Measurements from ENCODE around the gene CCL22. TPM values are rescaled to one million over a fixed set of nuclear protein-coding genes. Genes with fewer than 3 reads are reported as not detected.

CCL22 gene
- total and polyA plus RNA-seq, 4 donors: 0.08 to 0.29 (median 0.24) TPM; not detected in 1

GRCh38 chr16:57385083-57385482, 26.5 kb downstream of the CCL22 start:
- Histone ChIP-seq H3K4me3 (ENCODE audit: low read length in 2 of 2) (no peak overlapping the region), H3K27ac (ENCODE audit: low read depth in 1 of 2, low read length in 2 of 2) (no peak overlapping the region), H3K27me3 (ENCODE audit: control insufficient read depth in 1 of 2, insufficient read depth in 2 of 2, low read length in 1 of 2) (no peaks in the 10 kb centered on the region), H3K36me3 (ENCODE audit: control insufficient read depth in 1 of 2, insufficient read depth in 2 of 2, low read length in 1 of 2) (peaks cover 0 to 7% of the 10 kb centered on the region in 2 donors), H3K4me1 (ENCODE audit: control insufficient read depth in 1 of 2, insufficient read depth in 2 of 2, low read length in 2 of 2) (peaks cover 0 to 2% of the 10 kb centered on the region in 2 donors), H3K9me3 (ENCODE audit: control insufficient read depth, low read length) (no peaks in the 10 kb centered on the region)
- intact Hi-C loops (cut with DNase I): no loop called here
- ATAC-seq (ENCODE audit: low FRiP score) (no peak), DNase-seq (no peak)
- WGBS, 2 donors: 83 to 85% methylated on average over 5 of the region's 5 CpGs

- ATAC-seq (ENCODE audit: low FRiP score): no peak
- Histone ChIP-seq H3K27ac (ENCODE audit: low read depth in 1 of 2, low read length in 2 of 2) (no peak overlapping the region), H3K9me3 (ENCODE audit: control insufficient read depth, low read length) (no peaks in the 10 kb centered on the region), H3K4me1 (ENCODE audit: control insufficient read depth in 1 of 2, insufficient read depth in 2 of 2, low read length in 2 of 2) (peaks cover 0 to 2% of the 10 kb centered on the region in 2 donors), H3K27me3 (ENCODE audit: control insufficient read depth in 1 of 2, insufficient read depth in 2 of 2, low read length in 1 of 2) (no peaks in the 10 kb centered on the region), H3K4me3 (ENCODE audit: low read length in 2 of 2) (no peak overlapping the region), H3K36me3 (ENCODE audit: control insufficient read depth in 1 of 2, insufficient read depth in 2 of 2, low read length in 1 of 2) (peaks cover 0 to 7% of the 10 kb centered on the region in 2 donors)
- 24 to 28% methylated on average over 5 of the region's 5 CpGs for WGBS, 2 donors
- intact Hi-C loops (cut with DNase I): no loop called here
- DNase-seq: peak in 1 of 2 donors; percentile 50
Observed at GRCh38 chr16:57386381-57386951, 27.9 kb downstream of the CCL22 start.

GRCh38 chr16:57387598-57388354, 29.2 kb downstream of the CCL22 start:
- Histone ChIP-seq H3K27ac (ENCODE audit: low read depth in 1 of 2, low read length in 2 of 2) (no peak overlapping the region), H3K4me3 (ENCODE audit: low read length in 2 of 2) (no peak overlapping the region), H3K4me1 (ENCODE audit: control insufficient read depth in 1 of 2, insufficient read depth in 2 of 2, low read length in 2 of 2) (peaks cover 0 to 2% of the 10 kb centered on the region in 2 donors), H3K9me3 (ENCODE audit: control insufficient read depth, low read length) (no peaks in the 10 kb centered on the region), H3K36me3 (ENCODE audit: control insufficient read depth in 1 of 2, insufficient read depth in 2 of 2, low read length in 1 of 2) (no peaks in the 10 kb centered on the region), H3K27me3 (ENCODE audit: control insufficient read depth in 1 of 2, insufficient read depth in 2 of 2, low read length in 1 of 2) (no peaks in the 10 kb centered on the region)
- ATAC-seq (ENCODE audit: low FRiP score) (no peak), DNase-seq (no peak)
- 92 to 93% methylated on average over 3 of the region's 3 CpGs for WGBS, 2 donors
- intact Hi-C loops (cut with DNase I): no loop called here

- ATAC-seq (ENCODE audit: low FRiP score): no peak
- Histone ChIP-seq H3K36me3 (ENCODE audit: control insufficient read depth in 1 of 2, insufficient read depth in 2 of 2, low read length in 1 of 2) (no peaks in the 10 kb centered on the region), H3K9me3 (ENCODE audit: control insufficient read depth, low read length) (no peaks in the 10 kb centered on the region), H3K27ac (ENCODE audit: low read depth in 1 of 2, low read length in 2 of 2) (no peak overlapping the region), H3K4me3 (ENCODE audit: low read length in 2 of 2) (no peak overlapping the region), H3K4me1 (ENCODE audit: control insufficient read depth in 1 of 2, insufficient read depth in 2 of 2, low read length in 2 of 2) (peaks cover 0 to 2% of the 10 kb centered on the region in 2 donors), H3K27me3 (ENCODE audit: control insufficient read depth in 1 of 2, insufficient read depth in 2 of 2, low read length in 1 of 2) (no peaks in the 10 kb centered on the region)
- DNase-seq: peak in 1 of 2 donors; percentile 14
- intact Hi-C loops (cut with DNase I): no loop called here
- WGBS, 2 donors: 65 to 83% methylated on average over 7 of the region's 7 CpGs
Observed at GRCh38 chr16:57388359-57389086, 29.9 kb downstream of the CCL22 start.

GRCh38 chr16:57389087-57389468, 30.5 kb downstream of the CCL22 start:
- WGBS, 2 donors: 88 to 89% methylated on average over 3 of the region's 3 CpGs
- intact Hi-C loops (cut with DNase I): no loop called here
- H3K4me3 ChIP-seq (ENCODE audit: low read length in 2 of 2): no peak overlapping the region
- DNase-seq: no peak
- no peak overlapping the region for H3K27ac ChIP-seq (ENCODE audit: low read depth in 1 of 2, low read length in 2 of 2)
- H3K36me3 ChIP-seq (ENCODE audit: control insufficient read depth in 1 of 2, insufficient read depth in 2 of 2, low read length in 1 of 2): no peaks in the 10 kb centered on the region
- H3K27me3 ChIP-seq (ENCODE audit: control insufficient read depth in 1 of 2, insufficient read depth in 2 of 2, low read length in 1 of 2): no peaks in the 10 kb centered on the region
- ATAC-seq (ENCODE audit: low FRiP score): no peak
- peaks cover 0 to 2% of the 10 kb centered on the region in 2 donors for H3K4me1 ChIP-seq (ENCODE audit: control insufficient read depth in 1 of 2, insufficient read depth in 2 of 2, low read length in 2 of 2)
- H3K9me3 ChIP-seq (ENCODE audit: control insufficient read depth, low read length): no peaks in the 10 kb centered on the region

DNA sequence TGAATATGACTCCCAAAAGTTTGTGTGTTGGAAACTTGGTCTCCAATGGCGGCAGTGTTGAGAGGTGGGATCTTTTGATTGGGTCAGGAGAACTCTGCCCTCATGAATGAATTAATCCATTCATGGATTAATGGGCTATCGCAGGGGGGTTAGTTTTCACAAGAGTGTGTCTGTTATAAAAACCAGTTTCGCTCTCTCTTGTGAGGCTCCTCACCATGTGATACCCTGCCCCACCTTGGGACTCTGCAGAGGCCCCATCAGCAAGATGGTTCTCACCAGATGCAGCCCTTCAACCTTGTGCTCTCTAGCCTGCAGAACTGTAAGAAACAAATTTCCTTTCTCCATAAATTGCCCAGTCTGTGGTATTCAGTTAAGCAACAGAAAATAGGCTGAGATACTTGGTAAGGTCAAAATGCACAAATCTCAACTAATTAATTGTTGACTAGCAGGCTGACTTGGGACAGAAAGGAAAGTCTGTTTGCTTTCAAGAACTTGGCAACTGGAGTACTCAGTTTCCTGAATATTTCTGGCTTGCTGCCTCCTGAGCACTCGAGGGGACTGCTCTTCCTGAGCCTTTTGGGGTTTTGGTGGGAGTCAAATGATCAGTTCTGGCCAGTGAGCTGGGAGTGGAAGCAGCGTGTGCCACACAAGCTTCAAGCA, 32.2 kb downstream of the CCL22 start:
- no peak for ATAC-seq (ENCODE audit: low FRiP score)
- Histone ChIP-seq H3K4me3 (ENCODE audit: low read length in 2 of 2) (no peak overlapping the region), H3K36me3 (ENCODE audit: control insufficient read depth in 1 of 2, insufficient read depth in 2 of 2, low read length in 1 of 2) (no peaks in the 10 kb centered on the region)

DNA sequence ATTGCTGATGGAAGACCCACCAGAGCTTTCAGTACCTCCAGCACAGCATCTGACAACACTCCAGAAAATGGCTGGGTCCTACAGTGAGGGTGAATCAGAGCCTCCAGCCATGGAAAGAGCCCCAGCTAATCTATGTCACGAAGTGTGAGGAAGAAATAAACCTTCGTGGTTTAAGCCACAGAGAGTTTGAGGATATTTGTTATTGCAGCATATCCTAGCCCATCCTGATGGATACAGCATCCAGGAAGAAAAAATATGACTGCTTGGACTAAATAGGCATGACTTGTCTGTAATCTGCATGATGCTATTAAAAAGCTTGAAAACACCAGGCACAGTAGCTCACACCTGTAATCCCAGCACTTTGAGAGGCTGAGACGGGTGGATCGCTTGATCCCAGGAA, 32.7 kb downstream of the CCL22 start:
- intact Hi-C loops (cut with DNase I): no loop called here
- H3K9me3 ChIP-seq (ENCODE audit: control insufficient read depth, low read length): no peaks in the 10 kb centered on the region
- DNase-seq (peak in 1 of 2 donors; percentile 12), ATAC-seq (ENCODE audit: low FRiP score) (no peak)
- H3K4me3 ChIP-seq (ENCODE audit: low read length in 2 of 2): no peak overlapping the region
- H3K27ac ChIP-seq (ENCODE audit: low read depth in 1 of 2, low read length in 2 of 2): no peak overlapping the region
- no peaks in the 10 kb centered on the region for H3K27me3 ChIP-seq (ENCODE audit: control insufficient read depth in 1 of 2, insufficient read depth in 2 of 2, low read length in 1 of 2)
- H3K36me3 ChIP-seq (ENCODE audit: control insufficient read depth in 1 of 2, insufficient read depth in 2 of 2, low read length in 1 of 2): no peaks in the 10 kb centered on the region
- peaks cover 0 to 2% of the 10 kb centered on the region in 2 donors for H3K4me1 ChIP-seq (ENCODE audit: control insufficient read depth in 1 of 2, insufficient read depth in 2 of 2, low read length in 2 of 2)
- WGBS, 2 donors: 78 to 84% methylated on average over 4 of the region's 4 CpGs

More for the DNA sequence above, 32.2 kb downstream of the CCL22 start:
- Histone ChIP-seq H3K4me1 (ENCODE audit: control insufficient read depth in 1 of 2, insufficient read depth in 2 of 2, low read length in 2 of 2) (peaks cover 0 to 2% of the 10 kb centered on the region in 2 donors), H3K27me3 (ENCODE audit: control insufficient read depth in 1 of 2, insufficient read depth in 2 of 2, low read length in 1 of 2) (no peaks in the 10 kb centered on the region), H3K27ac (ENCODE audit: low read depth in 1 of 2, low read length in 2 of 2) (no peak overlapping the region), H3K9me3 (ENCODE audit: control insufficient read depth, low read length) (no peaks in the 10 kb centered on the region)
- intact Hi-C loops (cut with DNase I): no loop called here
- DNase-seq: no peak
- WGBS, 2 donors: 72 to 77% methylated on average over 5 of the region's 5 CpGs

GRCh38 chr16:57391708-57392107, 33.1 kb downstream of the CCL22 start:
- H3K4me1 ChIP-seq (ENCODE audit: control insufficient read depth in 1 of 2, insufficient read depth in 2 of 2, low read length in 2 of 2): no peaks in the 10 kb centered on the region
- DNase-seq (peak in 1 of 2 donors; percentile 25), ATAC-seq (ENCODE audit: low FRiP score) (no peak)
- intact Hi-C loops (cut with DNase I): no loop called here
- no peaks in the 10 kb centered on the region for H3K9me3 ChIP-seq (ENCODE audit: control insufficient read depth, low read length)
- no peak overlapping the region for H3K27ac ChIP-seq (ENCODE audit: low read depth in 1 of 2, low read length in 2 of 2)
- H3K36me3 ChIP-seq (ENCODE audit: control insufficient read depth in 1 of 2, insufficient read depth in 2 of 2, low read length in 1 of 2): no peaks in the 10 kb centered on the region
- no peaks in the 10 kb centered on the region for H3K27me3 ChIP-seq (ENCODE audit: control insufficient read depth in 1 of 2, insufficient read depth in 2 of 2, low read length in 1 of 2)
- no peak overlapping the region for H3K4me3 ChIP-seq (ENCODE audit: low read length in 2 of 2)
- 89 to 91% methylated on average over 5 of the region's 5 CpGs for WGBS, 2 donors

Measured in aorta (tissue), 5 donors.